DMS 273 (cell line): ENCODE measurements around the gene NELFE.
"Not testable (repeated sequence)": the region's sequence is repeated elsewhere in the genome, so short reads cannot be mapped to it uniquely, and the experiment has no call there.

Source experiments
- DNase-seq: peaks from one replicate; lab custom pipeline; 2025; ENCODE audit not compliant: unreplicated experiment; lab: John Stamatoyannopoulos, UW

Gene NELFE

DNA sequence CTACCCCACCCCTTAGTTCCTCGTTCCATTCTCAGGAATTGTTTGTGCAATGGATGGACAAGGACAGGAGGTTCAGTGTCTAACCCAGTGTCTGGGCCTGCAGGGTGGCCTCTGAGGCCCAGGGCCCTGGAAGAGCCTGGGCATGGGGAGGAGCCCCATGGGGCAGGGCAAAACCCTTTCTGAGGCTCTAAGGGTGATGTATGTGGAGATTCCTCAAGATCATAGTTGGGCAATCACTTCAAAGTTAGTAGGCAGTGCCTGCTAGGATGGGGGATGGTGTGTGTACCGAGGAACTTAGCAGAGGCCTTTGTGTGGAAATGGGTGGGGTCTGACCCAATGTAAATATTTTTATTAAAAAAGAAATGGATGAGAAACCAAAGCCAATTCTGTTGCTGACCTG lies 38.0 kb downstream of the NELFE start:
- no peak for DNase-seq

- DNase-seq: no peak
Observed at GRCh38 chr6:31919624-31920303, 39.0 kb downstream of the NELFE start.

DNA sequence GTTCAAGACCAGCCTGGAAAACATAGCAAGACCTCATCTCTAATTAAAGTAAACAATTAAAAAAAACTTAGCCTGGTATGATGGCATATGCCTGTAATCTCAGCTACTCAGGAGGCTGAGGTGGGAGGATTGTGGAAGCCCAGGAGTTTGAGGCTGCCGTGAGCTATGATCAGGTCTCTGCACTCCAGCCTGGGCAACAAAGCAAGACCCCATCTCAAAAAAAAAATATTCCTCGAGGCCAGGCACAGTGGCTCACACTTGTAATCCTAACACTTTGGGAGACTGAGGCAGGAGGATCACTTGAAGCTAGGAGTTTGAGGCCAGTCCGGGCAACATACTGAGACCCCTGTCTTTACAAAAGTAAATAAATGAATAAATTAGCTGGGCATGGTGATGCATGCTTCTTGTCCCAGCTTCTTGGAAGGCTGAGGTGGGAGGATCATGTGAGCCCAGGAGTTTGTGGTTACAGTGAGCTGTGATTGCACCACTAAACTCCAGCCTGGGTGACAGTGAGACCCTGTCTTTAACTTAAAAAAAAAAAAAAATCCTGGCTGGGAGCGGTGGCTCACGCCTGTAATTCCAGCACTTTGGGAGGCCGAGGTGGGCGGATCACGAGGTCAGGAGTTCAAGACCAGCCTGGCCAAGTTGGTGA lies 40.6 kb downstream of the NELFE start:
- no peak for DNase-seq

GRCh38 chr6:31915756-31916155 lies 43.0 kb downstream of the NELFE start:
- DNase-seq: no peak

DNA sequence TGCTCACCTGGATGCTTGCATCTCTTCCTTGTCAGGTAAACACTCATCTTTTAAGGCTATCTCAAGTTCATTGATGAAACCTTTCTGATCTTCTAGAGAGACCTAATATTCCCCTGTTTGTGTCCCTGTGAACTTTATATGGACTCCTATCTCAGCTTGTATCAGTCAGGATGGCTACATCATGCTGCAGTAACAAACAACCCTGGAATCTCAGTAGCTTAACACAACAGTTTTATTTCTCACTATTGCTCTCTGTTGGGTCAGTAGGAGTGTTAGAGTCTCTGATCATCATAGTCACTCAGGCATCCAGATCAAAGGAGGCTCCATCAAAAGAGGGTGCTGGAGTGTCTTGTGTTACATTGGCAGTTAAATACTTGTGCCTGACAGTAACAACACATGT lies 43.4 kb downstream of the NELFE start:
- DNase-seq: no peak

- DNase-seq: no peak
Observed at GRCh38 chr6:31911826-31912585, 46.8 kb downstream of the NELFE start.

- DNase-seq: not testable (repeated sequence)
Observed at GRCh38 chr6:31909298-31909697, 49.5 kb downstream of the NELFE start.

- no peak for DNase-seq
Observed at GRCh38 chr6:31908791-31909190, 50.0 kb downstream of the NELFE start.

- not testable (repeated sequence) for DNase-seq
Observed at GRCh38 chr6:31908255-31908654, 50.5 kb downstream of the NELFE start.

GRCh38 chr6:31907158-31907813 lies 51.5 kb downstream of the NELFE start:
- DNase-seq: no peak

GRCh38 chr6:31906727-31907126 lies 52.0 kb downstream of the NELFE start:
- not testable (repeated sequence) for DNase-seq

GRCh38 chr6:31906122-31906521 lies 52.6 kb downstream of the NELFE start:
- DNase-seq: no peak

- DNase-seq: no peak
Observed at GRCh38 chr6:31905041-31905440, 53.7 kb downstream of the NELFE start.

DNA sequence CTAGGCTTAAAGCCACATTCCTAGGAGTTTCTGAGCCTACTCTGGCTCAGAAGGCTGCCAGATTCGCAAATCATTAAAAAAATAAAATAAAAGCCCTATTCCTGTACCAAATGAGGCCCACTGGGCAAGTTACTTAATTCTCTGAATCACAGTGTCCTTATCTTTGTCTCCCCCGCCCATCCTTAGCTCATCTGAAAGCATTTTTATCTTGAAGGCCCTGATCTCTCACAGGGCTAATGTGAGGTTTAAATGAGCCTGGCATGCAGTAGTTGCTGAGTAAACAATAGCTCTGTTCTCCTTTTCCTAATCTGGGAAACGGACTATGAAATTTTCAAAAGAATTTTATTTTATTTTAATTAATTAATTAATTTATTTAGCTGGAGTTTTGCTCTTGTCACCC lies 54.8 kb downstream of the NELFE start:
- no peak for DNase-seq
